NCI-H1694 treated with DMSO at 0.1 percent for 48 hours (cell line): Measurements from ENCODE around the gene GSTA1.
"Not testable (repeated sequence)": the region's sequence is repeated elsewhere in the genome, so short reads cannot be mapped to it uniquely, and the experiment has no call there.

Experiments used
- DNase-seq: peaks from one replicate; lab custom pipeline; 2025; lab: John Stamatoyannopoulos, UW

The GSTA1 gene

DNA sequence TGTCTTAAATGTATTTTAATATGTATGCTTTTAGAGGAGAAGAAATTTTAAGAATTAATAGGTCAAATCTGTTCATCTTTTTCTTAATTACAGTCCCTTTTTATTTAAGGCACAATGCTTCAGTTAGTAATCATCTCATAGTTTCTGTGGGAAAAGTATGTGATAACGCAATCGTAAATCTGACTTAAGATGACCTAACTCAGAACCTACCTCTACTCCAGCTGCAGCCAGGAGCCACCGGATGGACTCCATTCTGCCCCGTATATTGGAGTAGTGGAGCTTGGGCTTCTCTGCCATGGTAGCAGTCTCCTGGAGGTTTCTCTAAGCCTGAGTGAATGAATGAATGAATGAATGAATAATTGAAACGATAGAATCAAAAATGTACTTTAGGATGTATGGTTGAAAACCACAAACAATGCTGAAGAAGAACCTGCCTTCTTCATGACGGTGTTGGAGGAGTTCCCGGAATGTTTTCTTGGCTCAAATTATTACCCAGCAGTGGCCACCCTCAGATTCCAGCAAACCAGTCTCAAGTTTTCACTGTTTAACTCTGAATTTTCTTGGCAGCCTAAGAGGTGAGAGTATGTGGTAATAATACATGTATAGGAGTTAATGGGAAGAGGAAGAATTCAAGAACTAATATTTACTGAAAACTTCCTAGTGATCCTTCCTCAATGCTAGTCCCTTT is 45.8 kb downstream of the GSTA1 start:
- not testable (repeated sequence) for DNase-seq

DNA sequence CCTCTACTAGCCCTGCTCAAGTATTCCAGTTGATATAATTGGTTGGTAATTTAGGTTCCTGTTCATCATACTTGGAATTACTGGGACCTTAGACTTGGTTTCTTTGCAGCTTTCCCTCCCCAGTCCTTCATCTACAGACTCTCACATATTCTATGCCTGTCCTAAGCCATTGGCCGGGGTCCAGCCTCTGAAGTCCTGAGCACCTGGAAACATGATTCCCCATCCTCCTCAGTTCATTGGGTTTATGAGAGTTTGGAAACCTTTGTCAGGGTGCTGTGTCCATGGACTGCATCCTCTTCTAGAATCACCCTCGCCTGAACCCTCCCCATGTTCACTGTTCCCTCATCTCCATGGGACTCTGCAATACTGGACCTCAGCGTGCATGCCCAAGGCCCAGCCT is 49.2 kb downstream of the GSTA1 start:
- no peak for DNase-seq

DNA sequence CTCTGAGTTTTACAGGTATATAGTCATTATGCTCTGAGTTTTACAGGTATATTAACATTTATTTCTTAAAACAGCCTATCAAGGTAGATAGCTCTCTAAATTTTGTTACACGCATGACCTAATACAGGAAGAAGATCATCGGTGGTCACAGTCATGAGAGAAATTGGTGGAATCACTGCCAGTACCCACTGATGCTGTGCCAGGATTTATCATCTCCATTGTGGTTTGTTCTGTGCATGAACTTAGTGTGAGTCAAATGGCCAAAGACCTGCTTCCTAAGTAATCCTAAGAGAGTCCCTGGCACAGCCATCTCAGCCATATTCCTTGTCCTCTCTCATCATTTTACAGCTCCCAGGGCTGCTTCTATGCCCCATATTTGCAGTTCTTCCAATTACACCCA is 50.5 kb downstream of the GSTA1 start:
- DNase-seq = not testable (repeated sequence)

DNA sequence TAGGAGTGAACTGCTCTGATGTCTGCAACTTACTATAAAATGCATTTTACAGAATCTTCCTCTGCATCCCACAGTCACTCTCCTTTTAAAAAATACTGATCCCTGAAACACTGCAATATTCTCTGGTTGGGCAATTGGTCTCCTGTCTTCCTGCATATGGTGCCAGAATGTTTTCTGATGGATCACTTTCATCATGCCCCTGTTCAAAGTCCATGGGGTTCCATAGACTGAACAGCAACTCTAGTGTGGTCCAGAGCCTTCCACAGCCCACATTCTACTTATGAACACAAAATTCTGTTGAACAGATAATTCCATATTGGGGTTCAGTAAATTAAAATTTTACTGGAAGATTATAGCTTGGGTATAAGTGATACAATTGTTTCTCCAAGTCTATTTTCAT is 51.3 kb downstream of the GSTA1 start:
- DNase-seq = no peak

DNA sequence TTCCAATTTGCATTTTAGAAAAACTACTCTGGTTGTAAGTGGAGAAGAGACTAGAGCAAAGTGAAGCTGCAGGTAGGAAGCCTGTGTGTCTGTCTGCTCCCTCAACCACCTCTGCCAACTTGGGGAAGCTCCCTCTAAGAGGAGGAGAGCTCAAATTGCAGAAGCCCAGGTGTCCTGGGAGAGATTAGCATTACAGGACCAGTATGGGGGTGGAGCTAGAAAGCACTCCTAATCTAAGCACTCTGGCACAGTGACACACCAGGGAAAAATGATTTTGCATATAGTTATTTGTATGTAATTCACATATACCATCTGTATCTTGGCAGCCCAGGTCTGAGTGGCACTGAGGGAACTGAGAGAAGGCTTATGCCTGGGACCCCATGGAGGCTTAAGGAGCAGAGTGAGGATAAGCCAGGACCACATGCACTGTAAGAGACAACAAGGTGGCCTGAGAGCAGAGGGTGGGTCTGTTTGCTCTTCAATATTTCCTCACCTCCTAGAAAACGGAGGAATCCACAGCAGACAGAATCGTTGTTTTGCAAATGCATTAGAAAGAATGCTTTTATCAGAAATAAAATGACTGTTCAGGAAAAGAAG is 54.0 kb downstream of the GSTA1 start:
- DNase-seq = no peak

DNA sequence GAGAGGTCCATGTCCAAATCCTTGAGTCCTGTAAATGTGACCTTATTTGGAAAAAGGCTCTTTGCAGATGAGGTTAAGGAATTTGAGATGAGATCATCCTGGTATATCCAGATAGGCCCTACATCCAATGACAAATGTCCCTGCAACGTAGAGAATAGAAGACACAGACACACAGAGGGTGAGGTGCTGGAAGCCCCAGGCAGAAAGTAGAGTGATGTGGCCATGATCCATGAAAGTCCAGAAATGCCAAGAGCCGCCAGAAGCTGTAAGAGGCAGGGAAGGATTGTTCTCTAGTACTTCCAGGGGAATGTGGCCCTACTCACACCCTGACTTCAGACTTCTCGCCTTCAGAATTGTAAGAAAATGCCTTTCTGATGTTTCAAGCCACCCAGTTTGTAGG is 56.3 kb downstream of the GSTA1 start:
- DNase-seq = not testable (repeated sequence)

DNA sequence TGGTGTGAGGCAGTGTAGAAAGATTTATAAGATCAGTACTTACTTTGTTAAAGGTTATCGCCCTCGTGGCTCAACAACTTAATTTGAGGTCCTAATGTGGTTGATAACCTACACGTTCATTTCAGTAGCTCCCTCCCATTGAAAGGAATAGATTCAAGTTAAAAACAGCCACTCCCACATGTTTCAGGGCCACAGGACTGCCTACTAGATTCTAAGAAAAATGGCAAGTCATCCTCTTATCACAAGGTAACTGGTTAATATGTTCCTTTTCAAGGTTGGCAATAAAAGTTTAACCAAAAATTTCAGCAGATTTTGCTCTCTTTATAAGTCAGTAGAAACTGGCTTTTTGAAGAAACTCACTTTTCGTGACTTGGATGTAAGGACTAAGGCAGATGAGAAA is 57.4 kb downstream of the GSTA1 start:
- DNase-seq = no peak

DNA sequence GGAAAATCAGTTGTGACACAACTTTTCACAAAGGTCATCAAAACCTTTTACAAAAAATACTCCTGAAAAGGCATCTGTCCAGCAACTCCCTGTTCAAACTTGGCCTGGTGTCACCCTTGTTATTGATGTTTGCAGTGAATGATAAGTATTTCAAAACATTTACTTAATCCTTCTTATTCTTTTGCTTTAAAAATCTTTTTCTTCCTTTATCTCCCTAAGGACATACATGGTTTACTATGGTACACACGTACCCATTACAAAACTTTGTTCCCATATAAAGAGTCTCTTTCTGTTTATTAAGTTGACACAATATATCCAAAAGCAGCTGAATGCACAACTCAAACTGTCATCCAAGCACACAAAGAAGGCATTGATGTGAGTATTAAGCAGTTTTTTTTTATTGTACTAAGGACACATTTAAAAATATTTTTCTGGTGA is 57.8 kb downstream of the GSTA1 start:
- DNase-seq = no peak

DNA sequence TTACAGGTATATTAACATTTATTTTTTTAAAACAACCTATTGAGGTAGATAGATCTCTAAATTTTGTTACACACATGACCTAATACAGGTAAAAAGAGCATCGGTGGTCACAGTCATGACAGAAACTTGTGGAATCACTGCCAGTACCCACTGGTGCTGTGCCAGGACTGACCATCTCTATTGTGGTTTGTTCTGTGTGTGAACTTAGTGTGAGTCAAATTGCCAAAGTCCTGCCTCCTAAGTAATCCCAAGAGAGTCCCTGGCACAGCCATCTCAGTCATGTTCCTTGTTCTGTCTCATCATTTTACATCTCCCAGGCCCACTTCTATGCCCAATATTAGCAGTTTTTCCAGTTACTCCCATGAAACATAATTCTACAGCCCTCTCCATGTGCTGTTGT is 61.7 kb downstream of the GSTA1 start:
- DNase-seq = no peak
